Pons (tissue), 1 donor: Measurements from ENCODE around the gene BMX.
A peak's percentile ranks its signal among the peaks of the same experiment; 100 is the strongest.

Experiments used
- DNase-seq: peaks from one replicate; pipeline ENCODE4 v3.0.0-alpha.2; 2016; ENCODE audit warnings: low spot score

The BMX gene

DNA sequence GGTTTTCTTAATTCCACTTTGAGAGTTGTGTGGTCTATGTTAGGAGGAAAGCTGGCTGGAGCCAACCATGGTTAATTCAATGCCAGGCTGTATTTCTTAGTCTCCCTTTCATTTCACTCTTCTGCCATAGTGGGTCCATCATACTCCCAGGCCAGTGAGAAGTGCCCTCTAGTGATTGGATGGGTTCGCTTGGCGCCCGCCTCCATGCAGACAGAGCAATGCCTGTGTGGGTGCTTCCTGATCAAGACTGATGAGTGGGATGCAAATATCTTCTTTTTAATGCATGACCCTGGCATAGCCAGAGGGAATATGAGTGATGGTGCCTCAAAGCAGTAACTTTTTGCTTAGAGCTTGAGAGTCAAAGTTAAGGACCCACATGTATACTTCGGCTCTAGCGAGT lies 6.4 kb downstream of the BMX start:
- no peak for DNase-seq

DNA sequence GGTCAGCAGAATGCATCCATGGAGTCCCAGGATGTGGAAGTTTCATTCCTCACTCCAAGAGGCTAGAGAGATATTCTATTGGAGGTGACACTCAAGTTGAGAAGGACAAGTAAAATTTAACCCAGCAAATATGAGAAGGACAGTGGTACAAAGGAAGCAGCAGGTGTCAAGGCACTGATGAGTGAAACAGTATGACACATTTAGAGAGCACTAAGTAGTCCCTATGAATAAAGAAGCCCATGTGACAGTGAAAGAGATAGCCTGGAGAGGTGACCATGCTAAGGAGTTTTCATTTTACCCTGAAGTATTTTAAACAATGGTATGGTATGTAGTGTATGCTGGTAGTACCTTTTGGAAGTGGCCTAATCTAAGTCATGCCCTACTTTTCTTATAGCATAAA lies 9.2 kb downstream of the BMX start:
- DNase-seq, result no peak

DNA sequence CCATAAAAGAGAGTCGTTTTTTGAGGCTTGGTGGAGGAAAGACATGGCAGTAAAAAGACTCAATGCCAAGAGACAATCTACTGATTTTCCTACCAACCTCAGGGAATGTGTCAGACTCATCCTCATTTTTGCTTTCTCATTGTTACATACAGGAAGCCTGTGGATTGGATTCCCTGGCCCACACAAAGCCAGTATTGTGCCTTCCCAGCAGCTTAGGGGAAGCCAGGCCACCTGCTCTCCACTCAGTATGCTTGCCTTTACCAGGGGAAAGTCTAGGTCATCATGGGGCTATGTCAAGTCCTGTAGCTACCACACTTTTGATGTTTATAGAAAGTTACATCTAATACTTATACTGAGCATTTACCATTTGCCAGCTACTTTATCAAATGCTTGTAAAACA lies 11.0 kb downstream of the BMX start:
- peak; percentile 74 for DNase-seq

DNA sequence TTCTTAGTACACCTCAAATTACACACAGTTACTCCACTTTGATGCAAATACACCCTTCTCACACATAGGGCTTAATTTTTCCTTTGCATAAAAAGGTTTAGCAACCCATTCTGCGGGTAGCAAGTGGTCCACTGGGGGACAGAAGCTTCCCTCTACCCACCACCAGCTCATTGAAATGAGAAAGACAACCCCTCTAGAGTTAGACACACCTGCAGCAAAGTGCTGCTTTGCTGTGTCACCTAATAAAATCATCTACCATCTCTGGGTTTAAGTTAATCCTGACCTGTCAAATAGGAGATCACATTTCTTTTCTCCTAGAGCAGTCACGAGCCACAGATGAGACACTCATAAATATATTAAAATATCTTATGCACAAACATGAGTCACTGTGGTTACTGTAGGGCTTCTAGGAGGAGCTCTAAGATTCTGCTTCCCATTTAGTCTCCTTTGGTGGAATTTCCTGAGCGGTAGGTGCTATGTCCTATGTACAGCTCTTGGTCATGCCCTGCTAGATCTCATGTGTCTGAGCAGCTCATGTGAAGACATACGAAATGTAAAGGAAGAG lies 11.9 kb downstream of the BMX start:
- no peak for DNase-seq

DNA sequence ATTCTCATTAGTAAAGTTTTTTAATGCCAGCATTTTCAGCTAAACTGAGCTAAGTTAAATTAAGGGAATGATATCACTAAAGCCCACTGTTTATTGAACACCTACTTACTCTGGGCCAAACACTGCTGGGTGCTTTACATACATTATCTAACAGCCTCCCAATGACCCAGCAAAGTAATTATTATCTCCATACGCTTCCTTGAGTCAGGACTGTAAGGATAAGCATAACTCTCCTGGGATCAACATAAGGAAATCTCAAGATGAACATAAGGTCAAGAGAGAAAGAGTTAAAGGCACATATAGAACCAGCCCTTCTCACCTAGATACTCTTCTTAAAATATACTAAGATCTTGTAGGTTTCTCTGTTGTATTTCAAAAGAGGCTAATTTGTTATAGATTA lies 13.7 kb downstream of the BMX start:
- no peak for DNase-seq

DNA sequence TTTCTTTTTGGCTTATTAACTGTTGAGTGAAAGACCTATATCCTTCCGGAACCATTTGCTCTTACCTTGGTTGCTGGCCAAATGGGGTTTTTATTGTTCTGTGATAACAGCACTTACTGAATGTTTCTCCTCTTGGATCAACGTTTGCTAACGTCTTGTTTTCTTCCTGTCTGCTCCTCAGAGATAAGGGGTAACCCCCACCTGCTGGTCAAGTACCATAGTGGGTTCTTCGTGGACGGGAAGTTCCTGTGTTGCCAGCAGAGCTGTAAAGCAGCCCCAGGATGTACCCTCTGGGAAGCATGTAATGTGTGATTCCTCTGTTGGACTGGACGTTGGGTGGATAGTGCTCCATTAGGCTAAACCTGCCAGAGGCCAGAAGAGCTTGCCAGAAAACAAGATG lies 15.3 kb downstream of the BMX start:
- no peak for DNase-seq

DNA sequence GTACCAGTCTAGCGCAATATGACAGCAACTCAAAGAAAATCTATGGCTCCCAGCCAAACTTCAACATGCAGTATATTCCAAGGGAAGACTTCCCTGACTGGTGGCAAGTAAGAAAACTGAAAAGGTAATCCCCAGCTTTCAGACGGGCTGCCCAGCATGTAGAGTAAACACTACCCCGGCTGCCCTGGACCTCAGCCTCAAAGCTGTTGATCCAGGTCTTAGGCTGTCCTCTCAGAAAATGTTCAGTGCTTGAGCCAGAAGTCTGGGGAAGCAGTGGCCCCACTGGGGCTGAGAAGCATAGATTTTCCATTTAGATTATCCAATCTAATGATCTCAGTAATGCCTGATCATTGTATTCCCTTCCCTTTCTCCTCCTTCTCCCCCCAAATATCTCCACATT lies 21.9 kb downstream of the BMX start:
- DNase-seq, result no peak

DNA sequence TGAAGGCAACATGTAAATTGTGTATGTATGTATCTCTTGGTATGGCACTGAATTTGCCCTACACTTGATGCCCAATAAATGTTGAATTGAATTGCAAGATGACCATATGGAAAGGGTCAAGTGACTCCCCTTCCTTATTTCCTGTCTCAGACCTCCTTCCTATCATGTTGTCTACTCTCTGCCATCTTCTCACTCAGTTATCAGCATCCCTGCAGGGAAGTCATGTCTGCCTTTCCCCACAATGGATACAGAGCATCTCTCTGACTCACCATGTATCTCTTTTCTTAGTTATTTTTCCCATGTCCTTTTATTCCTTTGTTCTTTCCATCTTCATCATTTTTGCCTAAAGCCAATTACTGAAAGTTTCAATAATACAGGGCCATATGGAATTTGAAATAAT lies 22.5 kb downstream of the BMX start:
- no peak for DNase-seq

DNA sequence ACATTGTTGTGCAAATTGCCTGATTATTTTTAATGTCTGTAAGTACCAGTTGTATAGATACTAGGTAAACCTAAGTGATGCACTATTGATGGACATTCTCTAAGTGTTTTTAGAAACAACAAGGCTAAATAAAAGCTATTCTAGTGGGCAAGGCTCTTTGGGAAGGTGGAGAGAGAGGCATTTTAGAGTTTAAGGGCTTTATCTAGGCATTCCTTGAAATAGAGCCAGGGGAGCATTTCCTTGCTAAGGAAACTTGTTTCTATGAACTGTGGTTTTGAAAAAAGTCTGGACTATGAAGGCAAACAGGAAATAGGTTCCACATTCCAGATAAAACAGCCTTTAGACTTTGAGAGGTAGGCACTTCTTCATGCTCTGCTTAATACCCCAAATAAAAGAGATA lies 23.8 kb downstream of the BMX start:
- DNase-seq, result no peak

DNA sequence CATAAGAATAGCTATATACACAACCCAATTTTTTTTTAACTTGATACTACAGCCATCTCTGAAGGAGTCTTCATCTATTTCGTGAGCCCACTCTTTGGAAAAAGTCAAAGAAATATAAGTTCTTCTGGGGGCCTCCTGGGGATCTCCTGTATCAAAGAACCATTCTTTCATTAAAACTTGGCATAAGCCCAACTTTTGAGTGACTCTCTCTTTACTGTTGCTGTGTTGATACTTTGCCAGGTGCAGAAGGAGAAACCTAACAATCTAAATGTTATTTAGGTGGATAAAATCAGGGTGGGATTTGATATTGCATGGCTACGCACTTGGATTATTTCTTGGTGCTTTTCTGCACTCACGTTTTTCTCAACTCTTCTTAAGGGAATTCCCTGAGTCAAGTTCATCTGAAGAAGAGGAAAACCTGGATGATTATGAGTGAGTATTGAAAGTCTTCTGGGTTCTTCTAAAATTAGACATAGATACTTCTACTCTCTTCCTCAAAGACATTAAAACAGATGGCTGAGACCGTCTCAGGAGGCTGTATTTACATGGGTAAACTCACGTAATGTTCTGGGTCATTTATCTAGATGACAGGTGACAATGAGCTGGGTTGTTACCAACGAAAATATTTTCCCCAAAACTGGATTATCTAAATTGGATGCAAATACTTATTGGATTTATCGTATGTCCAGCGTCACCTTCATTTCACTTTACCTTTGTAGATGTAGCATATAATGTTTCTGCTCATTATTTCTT lies 25.2 kb downstream of the BMX start:
- DNase-seq, result no peak

DNA sequence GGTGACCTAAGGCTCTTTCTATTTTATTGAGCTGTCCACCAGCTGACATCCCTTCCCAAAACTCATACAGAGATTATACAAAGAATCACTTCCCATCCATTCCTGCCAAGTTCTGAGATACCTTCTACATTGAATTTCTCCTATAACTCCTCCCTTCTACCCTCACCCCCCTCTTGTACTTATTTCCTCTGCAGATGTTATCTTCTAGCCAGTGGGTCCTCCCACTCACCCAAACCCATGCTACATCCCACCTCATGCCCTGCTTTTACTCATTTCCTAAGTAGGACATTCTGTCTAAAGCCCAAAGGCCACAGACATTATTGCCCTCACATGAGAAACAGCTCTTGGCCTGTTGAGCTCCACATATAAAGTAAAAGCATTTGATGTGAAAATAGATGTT lies 28.6 kb downstream of the BMX start:
- DNase-seq, result no peak

DNA sequence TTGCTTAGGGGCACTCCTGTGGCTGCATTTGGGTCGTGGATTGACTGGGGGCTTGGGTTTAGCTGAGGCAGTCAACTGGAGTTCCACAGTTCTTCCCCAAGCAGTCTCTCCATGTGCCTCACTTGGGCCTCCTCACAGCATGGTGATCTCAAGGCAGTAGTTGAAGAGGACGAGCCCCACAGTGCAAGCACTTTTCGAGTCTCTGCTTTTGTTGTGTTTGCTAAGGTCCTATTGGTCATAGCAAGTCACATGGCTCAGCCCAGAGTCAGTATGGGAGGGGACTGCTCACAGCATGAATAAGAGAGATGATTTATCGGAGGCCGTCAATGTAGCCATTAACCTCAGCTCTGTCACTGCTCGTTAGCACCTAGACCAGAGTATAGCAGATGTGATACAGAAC lies 29.7 kb downstream of the BMX start:
- DNase-seq, result no peak

DNA sequence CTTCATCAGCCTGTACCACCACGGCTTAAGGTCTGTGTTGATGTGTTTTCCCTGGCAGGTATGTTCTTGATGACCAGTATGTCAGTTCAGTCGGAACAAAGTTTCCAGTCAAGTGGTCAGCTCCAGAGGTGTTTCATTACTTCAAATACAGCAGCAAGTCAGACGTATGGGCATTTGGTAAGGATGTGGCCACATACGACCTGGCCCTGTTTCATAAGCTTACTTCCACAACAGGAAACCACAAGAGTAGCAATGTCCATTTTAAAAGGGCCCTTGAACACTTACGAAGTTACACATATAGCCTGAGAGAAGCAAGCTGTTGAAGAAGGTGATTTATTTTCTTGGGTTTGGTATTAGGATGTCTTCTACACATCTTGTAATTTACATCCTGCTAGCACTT lies 46.1 kb downstream of the BMX start:
- no peak for DNase-seq

DNA sequence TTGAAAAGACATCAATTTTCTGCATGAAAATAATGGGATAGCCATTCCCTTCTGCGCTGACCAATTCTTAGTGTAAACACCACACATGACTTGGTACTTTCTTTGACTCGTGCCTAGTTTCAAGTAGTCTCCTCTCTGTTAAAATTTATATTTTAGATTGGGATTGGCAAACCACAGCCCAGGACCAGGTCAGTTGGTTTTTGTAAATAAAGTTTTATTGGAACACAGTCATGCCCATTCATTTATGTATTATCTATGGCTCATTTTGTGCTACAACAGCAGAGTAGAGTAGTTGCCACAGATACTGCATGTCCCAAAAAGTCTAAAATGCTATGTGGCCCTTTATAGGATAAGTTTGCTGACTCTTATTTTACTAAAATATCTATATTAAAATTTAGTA lies 46.7 kb downstream of the BMX start:
- DNase-seq, result no peak

DNA sequence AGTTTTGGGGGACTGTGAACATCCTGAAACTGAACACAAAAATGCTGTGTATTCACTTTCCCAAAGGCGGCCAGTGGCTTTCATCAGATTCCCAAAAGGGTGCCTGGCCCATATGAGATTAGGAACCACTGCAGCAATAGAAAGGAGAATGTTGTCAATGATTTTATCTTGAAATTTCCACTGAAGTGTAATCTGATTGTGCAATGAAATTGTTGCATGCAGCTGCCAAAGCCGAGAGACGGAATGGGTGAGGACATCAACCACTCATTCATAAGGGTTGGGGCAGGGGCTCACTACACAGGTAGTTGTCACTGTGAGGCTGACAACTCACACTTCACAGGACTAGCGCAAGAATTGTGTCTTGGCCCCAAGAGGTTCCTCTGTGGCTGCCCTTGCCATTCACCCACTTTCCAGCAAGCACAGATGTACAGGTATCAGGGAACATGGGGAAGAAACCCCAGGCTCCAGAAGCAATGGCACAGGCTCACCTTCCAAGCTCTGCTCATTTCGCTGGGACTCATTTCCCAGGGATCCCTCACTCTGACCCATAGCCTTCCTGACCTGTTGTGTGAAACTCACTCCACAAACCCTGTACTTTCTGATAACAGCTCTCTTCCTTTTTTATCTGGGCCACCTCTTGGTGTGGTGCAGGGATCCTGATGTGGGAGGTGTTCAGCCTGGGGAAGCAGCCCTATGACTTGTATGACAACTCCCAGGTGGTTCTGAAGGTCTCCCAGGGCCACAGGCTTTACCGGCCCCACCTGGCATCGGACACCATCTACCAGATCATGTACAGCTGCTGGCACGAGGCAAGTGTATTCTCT lies 48.8 kb downstream of the BMX start:
- DNase-seq, result no peak

DNA sequence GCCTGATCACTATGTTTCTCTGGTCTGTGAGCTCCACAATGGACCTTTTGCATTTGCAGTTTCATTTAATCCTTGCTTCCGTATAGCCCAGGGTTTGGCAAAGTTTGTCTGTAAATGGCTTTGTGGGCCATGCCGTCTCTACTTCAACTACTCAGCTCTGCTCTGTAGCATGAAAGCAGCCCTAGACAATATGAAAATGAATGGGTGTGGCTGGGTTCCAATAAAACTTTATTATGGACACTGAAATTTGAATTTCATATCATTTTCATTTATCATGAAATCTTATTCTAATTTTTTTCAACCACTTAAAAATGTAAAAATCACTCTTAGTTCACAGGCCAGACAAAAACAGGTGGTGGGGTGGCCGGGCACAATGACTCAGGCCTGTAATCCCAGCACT lies 58.6 kb downstream of the BMX start:
- DNase-seq, result no peak

DNA sequence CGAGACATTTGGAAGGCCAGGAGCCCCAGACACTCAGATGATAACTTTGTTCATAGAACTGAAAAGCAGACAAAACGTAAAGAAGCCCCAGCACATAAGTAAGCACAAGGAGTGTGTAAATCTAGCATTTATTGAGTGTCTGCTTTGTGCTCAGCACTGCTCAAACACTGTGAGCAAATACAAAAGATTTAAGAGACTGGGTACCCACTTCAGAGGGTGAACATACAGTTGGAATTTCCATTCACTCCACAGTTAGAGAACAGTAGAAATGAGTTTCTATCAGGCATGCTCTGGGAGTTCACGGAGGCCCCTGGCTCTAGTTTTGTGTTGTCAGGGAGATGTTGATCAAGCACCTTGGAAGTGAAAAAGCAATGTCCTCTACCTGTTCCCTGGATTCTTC lies 60.3 kb downstream of the BMX start:
- no peak for DNase-seq

DNA sequence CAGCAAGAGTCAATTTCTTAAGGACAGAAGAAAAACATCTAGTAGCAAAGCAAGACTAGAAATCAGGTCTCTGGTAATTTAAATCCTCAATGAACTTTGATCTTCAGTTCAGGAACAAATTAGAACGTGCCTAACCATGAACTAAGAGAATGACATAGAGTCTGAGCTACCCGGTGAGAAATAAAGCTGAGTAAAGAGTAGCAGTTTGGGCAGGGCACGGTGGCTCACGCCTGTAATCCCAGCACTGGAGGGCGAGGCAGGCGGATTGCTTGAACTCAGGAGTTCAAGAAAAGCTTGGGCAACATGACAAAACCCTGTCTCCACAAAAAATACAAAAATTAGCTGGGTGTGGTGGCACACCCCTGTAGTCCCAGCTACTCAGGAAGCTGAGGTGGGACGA lies 62.4 kb downstream of the BMX start:
- DNase-seq, result no peak

DNA sequence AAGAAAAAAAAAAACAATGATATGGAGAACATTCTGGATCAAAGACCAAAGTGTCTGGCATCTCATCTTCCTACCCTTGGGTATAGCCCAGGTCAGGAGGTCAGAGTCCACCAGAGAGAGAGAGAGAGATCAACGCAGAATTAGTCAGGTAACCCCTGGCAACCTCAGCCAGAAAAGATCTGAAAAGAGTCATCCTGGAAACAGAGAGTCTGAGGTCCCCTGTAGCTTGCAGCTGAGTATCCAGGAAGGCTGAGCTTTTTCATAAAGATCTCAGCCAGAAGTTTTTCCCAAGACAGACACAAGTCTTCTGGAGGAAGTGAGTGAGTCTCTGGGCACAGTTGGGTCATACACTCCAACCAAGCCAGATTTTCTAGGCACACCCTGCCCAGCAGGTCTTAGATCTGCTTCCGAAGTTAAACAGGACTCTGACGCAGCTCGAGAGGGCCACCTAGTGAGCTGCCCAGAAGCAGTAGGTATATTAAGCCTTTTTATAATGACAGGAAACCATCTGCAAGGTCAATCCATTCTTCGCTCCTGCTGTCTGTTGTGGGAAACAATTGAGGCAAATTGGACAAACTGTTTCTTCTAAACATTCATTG lies 64.5 kb downstream of the BMX start:
- peak; percentile 55 for DNase-seq

DNA sequence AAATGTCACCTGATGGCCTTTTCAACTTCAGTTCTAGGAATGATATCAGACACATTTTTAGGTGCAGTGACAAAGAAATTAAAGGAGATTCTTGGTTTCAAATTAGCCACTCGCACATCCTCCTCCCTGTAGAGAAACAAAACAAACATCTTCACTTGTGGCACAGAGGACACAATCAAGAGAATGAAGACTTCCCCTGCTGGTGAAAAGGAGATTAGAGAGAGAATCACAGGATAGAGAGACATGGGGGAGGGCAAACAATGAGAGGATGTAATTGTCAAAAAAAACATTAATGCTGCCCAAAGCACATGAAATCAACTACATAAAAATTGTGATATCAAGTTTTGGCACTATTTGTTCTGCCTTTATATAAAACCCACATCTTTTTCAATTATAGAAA lies 65.6 kb downstream of the BMX start:
- DNase-seq, result peak; percentile 18

DNA sequence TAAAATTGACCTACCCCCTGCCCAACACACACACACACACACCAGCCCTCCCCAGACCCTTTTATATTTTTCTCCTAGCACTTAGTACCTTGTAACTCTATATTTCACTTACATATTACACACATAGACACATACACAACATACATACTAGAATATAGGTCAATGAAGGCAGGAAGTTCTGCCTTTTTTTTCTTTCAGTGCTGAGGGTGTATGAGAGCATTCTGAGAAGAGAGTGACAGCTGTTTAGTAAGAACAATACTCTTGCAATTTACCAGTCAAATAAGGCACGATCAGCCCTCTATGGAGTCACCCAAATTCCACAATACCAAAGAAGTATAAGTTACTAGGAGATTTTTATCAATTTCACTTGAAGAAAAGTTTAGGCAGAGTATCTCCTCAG lies 66.7 kb downstream of the BMX start:
- no peak for DNase-seq

DNA sequence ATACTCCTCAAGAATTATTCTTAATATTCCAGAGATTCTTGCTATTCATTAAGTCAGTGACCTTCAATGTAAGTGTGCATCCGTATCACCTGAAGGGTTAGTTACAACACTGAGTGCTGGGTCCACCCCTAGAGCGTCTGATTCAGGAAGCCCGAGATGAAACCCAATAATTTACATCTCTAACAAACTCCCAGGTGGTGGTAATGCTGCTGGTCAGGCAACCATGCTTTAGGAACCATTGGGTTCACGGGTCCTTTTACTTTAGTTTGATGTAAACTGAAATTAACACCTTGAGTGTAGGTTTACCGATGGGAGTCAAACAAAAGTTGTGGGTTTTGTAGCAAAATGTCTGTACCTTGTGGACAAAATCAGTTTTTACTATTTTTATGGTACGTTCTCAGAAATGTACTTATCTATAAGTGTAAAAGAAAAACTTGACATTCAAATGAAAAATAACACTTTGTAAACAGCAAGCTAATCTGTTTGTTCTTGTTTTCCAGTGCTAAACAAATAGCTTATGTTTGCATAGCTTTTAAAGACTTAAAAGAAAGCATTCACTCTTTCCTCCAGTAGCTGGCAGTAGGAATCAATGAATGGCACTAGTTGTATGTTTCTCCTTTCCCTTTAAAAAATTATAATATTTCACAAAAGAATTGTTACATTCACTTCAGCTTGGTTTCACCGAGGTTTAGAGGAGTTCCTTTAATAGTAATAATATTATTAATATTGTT lies 67.4 kb downstream of the BMX start:
- peak; percentile 44 for DNase-seq
